Karpas-422 (cell line): ENCODE data around the gene LIX1L. TPM values are rescaled to one million over a fixed set of nuclear protein-coding genes. Genes with fewer than 3 reads are reported as not detected.

Experiments
- DNase-seq: peaks from one replicate; pipeline ENCODE4 v3.0.0-alpha.2; 2015
- H2AFZ ChIP-seq: fragments of 200-600 bp; sonication (generic); 2 replicates; pipeline ENCODE4 v1.6.1; 2014; ENCODE audit warnings: antibody characterized with exemption, low read length, mixed read lengths
- H3K27ac ChIP-seq: fragments of 200-600 bp; sonication (generic); 2 replicates; pipeline ENCODE4 v1.5.1; 2014; ENCODE audit warnings: mild to moderate bottlenecking, low read length, moderate library complexity
- H3K27me3 ChIP-seq: fragments of 200-600 bp; sonication (generic); 2 replicates; pipeline ENCODE4 v1.6.1; 2014; ENCODE audit warnings: low read length, mixed read lengths
- H3K36me3 ChIP-seq: fragments of 200-600 bp; sonication (generic); 2 replicates; pipeline ENCODE4 v1.6.1; 2014; ENCODE audit warnings: low read length, mixed read lengths; ENCODE audit not compliant: insufficient read depth
- H3K4me1 ChIP-seq: fragments of 200-600 bp; sonication (generic); 2 replicates; pipeline ENCODE4 v1.6.1; 2014; ENCODE audit warnings: mild to moderate bottlenecking, low read length, mixed read lengths
- H3K4me2 ChIP-seq: fragments of 200-600 bp; sonication (generic); 2 replicates; pipeline ENCODE4 v1.6.1; 2014; ENCODE audit warnings: low read length, low read depth, mild to moderate bottlenecking; ENCODE audit not compliant: poor library complexity, severe bottlenecking
- H3K4me3 ChIP-seq: fragments of 200-600 bp; sonication (generic); 2 replicates; pipeline ENCODE4 v1.5.1; 2014; ENCODE audit warnings: mild to moderate bottlenecking, antibody characterized with exemption, low read length, mixed read lengths
- H3K79me2 ChIP-seq: fragments of 200-600 bp; sonication (generic); 2 replicates; pipeline ENCODE4 v1.6.1; 2014; ENCODE audit warnings: mild to moderate bottlenecking, low read length, mixed read lengths
- H3K9ac ChIP-seq: fragments of 200-600 bp; sonication (generic); 2 replicates; pipeline ENCODE4 v1.6.0; 2014; ENCODE audit warnings: low read length
- H3K9me2 ChIP-seq: fragments of 200-600 bp; sonication (generic), shearing (Covaris generic); replicated peaks from 2 replicates; pipeline ENCODE4 v1.6.0; 2014; ENCODE audit warnings: mild to moderate bottlenecking, low read length, moderate library complexity; ENCODE audit not compliant: insufficient read depth
- H3K9me3 ChIP-seq: fragments of 300-700, 200-600 bp; sonication (generic); 2 replicates; pipeline ENCODE4 v1.6.1; 2014; ENCODE audit warnings: low read length, mixed read lengths
- H4K20me1 ChIP-seq: fragments of 200-600 bp; sonication (generic); 2 replicates; pipeline ENCODE4 v1.6.1; 2014; ENCODE audit warnings: mild to moderate bottlenecking, antibody characterized with exemption, low read length, low read depth; ENCODE audit not compliant: insufficient read depth
- total RNA-seq: library from RNA; depleted of rRNA; stranded (reverse); fragments of >200 nt; shearing (Covaris generic); gene quantifications from 2 replicates; pipeline ENCODE4 v1.2.3, GENCODE V29; 2014; ENCODE audit warnings: low replicate concordance

Gene LIX1L
- total RNA-seq, 1 experiment from 2014 or later = 49.4 TPM

GRCh38 chr1:145956781-145957442 lies 905 bp downstream of the LIX1L start:
- Histone ChIP-seq H3K9me3 (no peaks in the 10 kb centered on the region), H3K27ac (peak overlapping the region; percentile 84), H3K9me2 (no peaks in the 10 kb centered on the region), H3K27me3 (no peaks in the 10 kb centered on the region), H3K4me3 (peak overlapping the region; percentile 86), H3K4me2 (peak overlapping the region; percentile 94), H3K36me3 (peaks cover 34% of the 10 kb centered on the region), H3K79me2 (peaks cover 67% of the 10 kb centered on the region), H2AFZ (no peak overlapping the region), H3K4me1 (peaks cover 69% of the 10 kb centered on the region), H4K20me1 (no peaks in the 10 kb centered on the region), H3K9ac (peak overlapping the region; percentile 90)
- peak; percentile 77 for DNase-seq

DNA sequence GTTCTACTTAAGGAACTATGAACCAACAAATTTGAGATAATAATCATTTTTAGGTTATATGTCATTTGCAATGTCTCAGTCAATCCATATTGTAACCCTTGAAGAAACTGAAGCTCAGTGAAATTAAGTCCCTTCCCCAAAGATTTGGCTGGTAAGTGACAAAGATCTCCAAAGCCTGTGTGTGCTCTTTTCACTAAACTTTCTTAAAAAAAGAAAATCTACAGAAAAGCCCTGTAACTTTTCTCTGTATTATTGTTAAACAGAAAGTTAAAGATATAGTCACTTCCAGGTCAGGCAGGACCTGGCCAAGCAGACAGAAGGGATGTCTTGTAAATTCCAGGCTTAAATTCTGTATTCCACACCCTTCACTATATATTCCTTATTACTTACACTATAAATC lies 1.5 kb downstream of the LIX1L start:
- peaks cover 67% of the 10 kb centered on the region for H3K79me2 ChIP-seq
- peak overlapping the region; percentile 90 for H3K9ac ChIP-seq
- peak overlapping the region; percentile 94 for H3K4me2 ChIP-seq
- H3K4me3 ChIP-seq = peak overlapping the region; percentile 86
- DNase-seq = no peak
- H3K27ac ChIP-seq = peak overlapping the region; percentile 84
- no peaks in the 10 kb centered on the region for H3K9me2 ChIP-seq
- H3K9me3 ChIP-seq = no peaks in the 10 kb centered on the region
- no peaks in the 10 kb centered on the region for H3K27me3 ChIP-seq
- H3K36me3 ChIP-seq = peaks cover 38% of the 10 kb centered on the region
- no peaks in the 10 kb centered on the region for H4K20me1 ChIP-seq
- no peak overlapping the region for H2AFZ ChIP-seq
- peaks cover 65% of the 10 kb centered on the region for H3K4me1 ChIP-seq

- peak overlapping the region; percentile 94 for H3K4me2 ChIP-seq
- DNase-seq = no peak
- peaks cover 38% of the 10 kb centered on the region for H3K36me3 ChIP-seq
- H3K9me3 ChIP-seq = no peaks in the 10 kb centered on the region
- peaks cover 56% of the 10 kb centered on the region for H3K4me1 ChIP-seq
- peaks cover 71% of the 10 kb centered on the region for H3K79me2 ChIP-seq
- no peaks in the 10 kb centered on the region for H3K27me3 ChIP-seq
- H3K4me3 ChIP-seq = peak overlapping the region; percentile 86
- peak overlapping the region; percentile 90 for H3K9ac ChIP-seq
- H3K27ac ChIP-seq = peak overlapping the region; percentile 84
- H2AFZ ChIP-seq = no peak overlapping the region
- H4K20me1 ChIP-seq = no peaks in the 10 kb centered on the region
- H3K9me2 ChIP-seq = no peaks in the 10 kb centered on the region
These were observed 2.4 kb downstream of the LIX1L start for GRCh38 chr1:145955436-145955835.

DNA sequence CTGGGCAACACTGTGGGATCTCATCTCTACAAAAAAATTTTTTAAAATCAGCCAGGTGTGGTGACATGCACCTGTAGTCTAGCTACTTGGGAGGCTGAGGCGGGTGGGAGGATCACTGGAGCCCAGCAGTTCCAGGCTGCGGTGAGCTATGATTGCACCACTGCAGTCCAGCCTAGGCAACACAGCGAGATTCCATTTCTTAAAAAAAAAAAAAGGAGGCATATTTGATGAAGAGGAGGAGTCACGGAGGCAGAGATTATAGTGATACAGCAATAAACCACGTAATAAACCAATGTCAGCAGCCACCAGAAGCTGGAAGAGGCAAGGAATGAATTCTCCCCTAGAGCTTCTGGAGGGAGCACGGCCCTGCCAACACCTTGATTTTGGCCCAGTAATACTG lies 4.0 kb downstream of the LIX1L start:
- Histone ChIP-seq H3K27ac (no peak overlapping the region), H3K9me3 (no peaks in the 10 kb centered on the region), H3K9me2 (no peaks in the 10 kb centered on the region), H3K4me1 (peaks cover 46% of the 10 kb centered on the region), H3K36me3 (peaks cover 40% of the 10 kb centered on the region), H2AFZ (no peak overlapping the region), H4K20me1 (no peaks in the 10 kb centered on the region), H3K27me3 (no peaks in the 10 kb centered on the region), H3K9ac (no peak overlapping the region), H3K4me3 (no peak overlapping the region), H3K4me2 (no peak overlapping the region), H3K79me2 (peaks cover 87% of the 10 kb centered on the region)
- no peak for DNase-seq

GRCh38 chr1:145952903-145953302 lies 4.9 kb downstream of the LIX1L start:
- H3K4me1 ChIP-seq = peaks cover 47% of the 10 kb centered on the region
- H3K36me3 ChIP-seq = peaks cover 41% of the 10 kb centered on the region
- DNase-seq = no peak
- no peak overlapping the region for H2AFZ ChIP-seq
- no peaks in the 10 kb centered on the region for H3K27me3 ChIP-seq
- no peaks in the 10 kb centered on the region for H3K9me2 ChIP-seq
- no peak overlapping the region for H3K4me2 ChIP-seq
- H3K79me2 ChIP-seq = peaks cover 96% of the 10 kb centered on the region
- no peaks in the 10 kb centered on the region for H4K20me1 ChIP-seq
- H3K27ac ChIP-seq = no peak overlapping the region
- no peaks in the 10 kb centered on the region for H3K9me3 ChIP-seq
- H3K9ac ChIP-seq = no peak overlapping the region
- no peak overlapping the region for H3K4me3 ChIP-seq

DNA sequence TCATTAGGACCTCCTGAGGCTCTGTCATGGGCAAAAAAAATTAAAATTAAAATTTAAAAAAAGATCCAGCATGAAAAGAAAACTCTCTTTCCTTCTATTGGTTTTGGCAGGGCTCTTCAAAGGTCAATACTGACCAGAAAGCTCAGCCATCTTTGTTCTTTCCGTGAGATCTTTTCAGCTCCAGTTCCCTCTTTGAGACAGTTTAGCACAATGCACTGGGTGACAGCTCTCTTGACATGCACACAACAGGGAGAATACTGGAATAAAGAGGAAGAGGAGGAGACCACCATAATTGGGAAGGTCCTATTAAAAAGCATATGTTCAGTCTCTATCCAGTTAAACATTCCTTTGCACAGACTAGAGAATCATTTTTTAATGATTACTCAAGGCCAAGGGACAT lies 6.3 kb downstream of the LIX1L start:
- no peak overlapping the region for H3K4me2 ChIP-seq
- no peaks in the 10 kb centered on the region for H3K9me3 ChIP-seq
- peaks cover 51% of the 10 kb centered on the region for H3K36me3 ChIP-seq
- H3K4me1 ChIP-seq = peaks cover 45% of the 10 kb centered on the region
- no peak overlapping the region for H2AFZ ChIP-seq
- H3K4me3 ChIP-seq = no peak overlapping the region
- no peak for DNase-seq
- H3K27ac ChIP-seq = no peak overlapping the region
- no peaks in the 10 kb centered on the region for H3K27me3 ChIP-seq
- peaks cover 100% of the 10 kb centered on the region for H3K79me2 ChIP-seq
- no peak overlapping the region for H3K9ac ChIP-seq
- H3K9me2 ChIP-seq = no peaks in the 10 kb centered on the region
- H4K20me1 ChIP-seq = no peaks in the 10 kb centered on the region

- Histone ChIP-seq H3K9ac (no peak overlapping the region), H3K79me2 (peaks cover 93% of the 10 kb centered on the region), H3K36me3 (peaks cover 34% of the 10 kb centered on the region), H4K20me1 (no peaks in the 10 kb centered on the region), H3K27ac (peak overlapping the region; percentile 23; the same call in 1 of the 2 replicates), H3K4me2 (no peak overlapping the region), H3K4me1 (peaks cover 22% of the 10 kb centered on the region), H3K9me3 (no peaks in the 10 kb centered on the region), H3K27me3 (no peaks in the 10 kb centered on the region), H2AFZ (no peak overlapping the region), H3K4me3 (no peak overlapping the region), H3K9me2 (no peaks in the 10 kb centered on the region)
- no peak for DNase-seq
These were observed 8.6 kb downstream of the LIX1L start for GRCh38 chr1:145949219-145949618.

- no peak for DNase-seq
- Histone ChIP-seq H4K20me1 (no peaks in the 10 kb centered on the region), H3K4me3 (no peak overlapping the region), H3K27me3 (no peaks in the 10 kb centered on the region), H3K9me2 (no peaks in the 10 kb centered on the region), H3K4me1 (peaks cover 18% of the 10 kb centered on the region), H3K9ac (no peak overlapping the region), H3K4me2 (no peak overlapping the region), H3K79me2 (peaks cover 89% of the 10 kb centered on the region), H3K27ac (no peak overlapping the region), H2AFZ (no peak overlapping the region), H3K36me3 (peaks cover 34% of the 10 kb centered on the region), H3K9me3 (no peaks in the 10 kb centered on the region)
These were observed 10.3 kb downstream of the LIX1L start for GRCh38 chr1:145947551-145947950.
